ENCODE results near the gene ZSWIM1. TPM values are rescaled to one million over a fixed set of nuclear protein-coding genes. Genes with fewer than 3 reads are reported as not detected.
"Not testable (repeated sequence)": the region's sequence is repeated elsewhere in the genome, so short reads cannot be mapped to it uniquely, and the experiment has no call there.

ZSWIM1 gene
- total RNA-seq, 1 donor from 2014 or later, result 6.9 TPM

- peak; percentile 100 for DNase-seq (ENCODE audit: low read depth)
Measured at GRCh38 chr20:45857114-45857881, 23.7 kb upstream of the ZSWIM1 start, which contains the start of the genes ACOT8 and ZSWIM3. Gene ACOT8, minus strand, starts transcription at chr20:45857392. Its CDS starts 77 bp downstream, at chr20:45857315. Gene ZSWIM3, plus strand, starts transcription at chr20:45857614. Its CDS starts 212 bp downstream, at chr20:45857826.

- no peak for DNase-seq (ENCODE audit: low read depth)
Measured at GRCh38 chr20:45857882-45858216, 23.2 kb upstream of the ZSWIM1 start.

DNA sequence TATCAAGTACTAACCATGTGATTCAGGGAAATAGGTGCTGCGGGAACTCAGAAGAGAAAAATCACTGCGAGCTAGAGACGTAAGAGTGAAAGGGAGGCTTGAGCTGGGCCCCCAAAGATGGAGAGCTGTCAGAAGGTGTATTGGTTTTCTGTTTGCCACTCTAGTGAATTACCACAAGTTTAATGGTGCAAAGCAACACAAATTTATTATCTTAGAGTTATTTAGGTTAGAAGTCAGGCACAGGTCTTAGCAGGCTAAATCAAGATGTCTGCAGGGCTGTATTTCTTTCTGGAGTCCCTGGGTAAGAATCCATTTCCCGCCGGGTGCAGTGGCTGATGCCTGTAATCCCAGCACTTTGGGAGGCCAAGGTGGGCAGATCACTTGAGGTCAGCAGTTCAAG lies 21.1 kb upstream of the ZSWIM1 start:
- no peak for DNase-seq (ENCODE audit: low read depth)

DNA sequence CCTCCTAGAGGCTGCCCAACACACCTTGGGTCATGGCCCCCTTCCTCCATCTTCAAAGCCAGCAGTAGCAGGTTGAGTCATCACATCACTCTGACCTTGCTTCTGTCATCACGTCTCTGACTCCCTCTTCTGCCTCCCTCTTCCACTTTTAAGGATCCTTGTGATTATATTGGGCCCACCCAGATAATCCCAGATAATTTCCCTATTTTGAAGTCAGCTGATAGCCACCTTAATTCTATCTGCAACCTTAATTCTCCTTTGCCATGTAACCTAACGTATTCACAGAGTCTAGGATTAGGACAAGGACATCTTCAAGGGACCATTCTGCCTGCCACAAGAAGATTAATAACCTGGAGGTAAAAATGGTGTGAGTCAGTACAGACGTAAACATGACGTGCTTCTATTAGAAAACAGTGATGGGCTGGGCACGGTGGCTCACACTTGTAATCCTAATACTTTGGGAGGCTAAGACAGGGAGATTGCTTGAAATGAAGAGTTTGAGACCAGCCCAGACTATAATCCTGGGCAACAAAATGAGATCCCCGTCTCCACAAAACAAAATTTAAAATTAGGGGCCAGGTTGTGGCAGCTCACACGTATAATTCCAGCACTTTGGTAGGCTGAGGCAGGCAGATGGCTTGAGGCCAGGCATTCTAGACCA lies 20.3 kb upstream of the ZSWIM1 start:
- peak; percentile 13 for DNase-seq (ENCODE audit: low read depth)

DNA sequence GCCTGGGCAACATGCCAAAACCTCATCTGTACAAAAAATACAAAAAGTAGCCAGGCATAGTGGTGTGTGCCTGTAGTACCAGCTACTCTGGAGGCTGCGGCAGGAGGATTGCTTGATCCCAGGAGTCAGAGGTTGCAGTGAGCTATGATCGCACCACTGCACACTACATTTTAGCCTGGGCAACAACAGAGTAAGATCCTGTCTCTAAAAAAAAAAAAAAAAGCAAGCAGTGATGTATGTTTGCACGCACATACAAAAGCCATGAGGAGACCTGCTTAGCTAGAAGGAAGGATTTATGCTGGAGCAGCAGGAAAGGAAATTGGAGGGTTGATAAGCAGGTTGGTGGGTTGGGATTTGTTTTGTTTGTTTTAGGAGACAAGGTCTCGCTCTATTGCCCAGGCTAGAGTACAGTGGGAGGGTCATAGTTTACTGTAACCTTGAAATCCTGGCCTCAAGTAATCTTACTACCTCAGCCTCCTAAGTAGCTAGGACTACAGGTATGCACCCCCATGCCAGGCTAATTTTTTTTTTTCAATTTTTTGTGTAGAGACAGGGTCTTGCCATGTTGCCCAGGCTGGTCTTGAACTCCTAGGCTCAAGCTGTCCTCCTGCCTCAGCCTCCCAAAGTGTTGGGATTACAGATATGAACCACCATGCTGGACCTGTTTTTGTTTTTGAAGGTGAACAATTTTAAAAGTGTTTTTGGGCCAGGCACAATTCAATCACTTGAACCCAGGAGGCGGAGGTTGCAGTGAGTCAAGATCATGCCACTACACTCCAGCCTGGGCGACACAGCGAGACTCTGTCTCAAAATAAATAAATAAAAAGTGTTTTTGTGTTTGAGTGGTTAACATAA lies 19.6 kb upstream of the ZSWIM1 start:
- DNase-seq (ENCODE audit: low read depth), result peak; percentile 29

DNA sequence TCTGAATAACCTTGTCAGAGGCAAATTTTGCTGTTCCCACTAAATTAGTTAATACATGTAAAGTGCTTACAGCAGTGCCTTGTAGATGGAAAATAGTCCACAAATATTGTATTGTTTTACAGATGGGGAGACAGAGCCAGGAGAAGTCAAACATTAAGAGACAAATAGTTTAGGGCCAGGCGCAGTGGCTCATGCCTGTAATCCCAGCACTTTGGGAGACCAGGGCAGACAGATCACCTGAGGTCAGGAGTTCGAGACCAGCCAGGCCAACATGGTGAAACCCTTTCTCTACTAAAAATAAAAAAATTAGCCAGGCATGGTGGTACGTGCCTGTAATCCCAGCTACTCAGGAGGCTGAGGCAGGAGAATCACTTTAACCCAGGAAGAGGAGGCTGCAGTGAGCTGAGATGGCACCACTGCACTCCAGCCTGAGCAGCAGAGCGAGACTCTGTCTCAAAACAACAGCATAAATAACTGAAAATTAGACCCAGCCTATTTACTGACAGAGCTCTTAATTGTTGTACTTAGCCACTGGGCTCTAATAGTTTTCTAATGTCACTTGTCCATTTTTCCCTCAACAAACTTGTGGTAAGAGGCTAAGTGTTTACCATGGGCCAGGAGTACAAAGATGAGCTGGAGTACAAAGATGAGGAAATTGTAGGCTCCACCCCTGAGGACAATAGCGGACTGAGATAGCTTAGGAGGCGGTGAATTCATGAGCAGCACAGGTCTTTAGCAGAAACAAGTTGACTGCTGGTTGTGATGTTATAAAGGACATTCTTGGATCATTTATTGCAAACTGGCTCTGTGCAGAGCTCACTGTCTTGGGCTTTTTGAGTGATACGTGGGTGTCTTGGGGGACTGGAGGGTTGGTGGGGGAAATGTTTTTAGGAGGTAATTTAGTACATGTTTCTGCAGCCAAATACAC lies 17.2 kb upstream of the ZSWIM1 start:
- no peak for DNase-seq (ENCODE audit: low read depth)

- DNase-seq (ENCODE audit: low read depth), result no peak
Measured at GRCh38 chr20:45866454-45866853, 14.6 kb upstream of the ZSWIM1 start.

- no peak for DNase-seq (ENCODE audit: low read depth)
Measured at GRCh38 chr20:45867136-45867818, 13.8 kb upstream of the ZSWIM1 start.

- DNase-seq (ENCODE audit: low read depth), result peak; percentile 81
Measured at GRCh38 chr20:45867819-45868176, 13.2 kb upstream of the ZSWIM1 start.

GRCh38 chr20:45872626-45873025 lies 8.4 kb upstream of the ZSWIM1 start:
- no peak for DNase-seq (ENCODE audit: low read depth)

DNA sequence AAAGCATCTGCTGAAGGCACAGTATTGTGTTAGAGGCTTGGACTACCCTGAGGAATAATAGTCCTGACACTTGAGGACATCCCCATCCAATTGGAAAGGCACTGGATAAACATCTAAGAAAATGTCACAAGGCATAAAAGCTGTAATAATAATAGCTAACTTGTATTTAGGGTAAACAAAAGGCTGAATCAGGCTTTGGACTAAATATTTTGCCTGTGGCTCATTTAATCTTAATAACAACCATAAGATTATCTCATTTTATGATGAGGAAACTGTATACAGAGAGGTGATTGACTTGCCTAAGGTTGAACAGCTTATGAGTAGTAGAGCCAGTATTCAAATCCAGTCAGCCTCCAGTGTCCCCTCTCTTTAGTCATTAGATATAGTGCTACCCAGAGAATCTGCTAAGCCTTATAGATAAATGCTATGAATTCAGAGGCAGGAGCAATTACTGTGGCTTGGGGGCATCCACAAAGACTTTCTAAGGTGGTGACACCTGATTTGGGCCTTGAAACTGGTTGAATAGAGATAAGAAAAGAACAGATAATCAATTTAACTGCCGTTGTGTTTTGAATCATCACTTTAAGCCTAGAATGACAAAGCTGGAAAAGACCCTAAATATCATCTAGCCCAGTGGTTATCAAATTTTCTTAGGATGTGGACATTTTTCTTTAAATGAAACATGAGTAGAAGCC lies 7.5 kb upstream of the ZSWIM1 start:
- DNase-seq (ENCODE audit: low read depth), result no peak

GRCh38 chr20:45874104-45874481 lies 6.9 kb upstream of the ZSWIM1 start:
- DNase-seq (ENCODE audit: low read depth), result not testable (repeated sequence)

GRCh38 chr20:45874576-45874975 lies 6.5 kb upstream of the ZSWIM1 start:
- no peak for DNase-seq (ENCODE audit: low read depth)

GRCh38 chr20:45878076-45878761 lies 2.8 kb upstream of the ZSWIM1 start:
- DNase-seq (ENCODE audit: low read depth), result no peak

DNA sequence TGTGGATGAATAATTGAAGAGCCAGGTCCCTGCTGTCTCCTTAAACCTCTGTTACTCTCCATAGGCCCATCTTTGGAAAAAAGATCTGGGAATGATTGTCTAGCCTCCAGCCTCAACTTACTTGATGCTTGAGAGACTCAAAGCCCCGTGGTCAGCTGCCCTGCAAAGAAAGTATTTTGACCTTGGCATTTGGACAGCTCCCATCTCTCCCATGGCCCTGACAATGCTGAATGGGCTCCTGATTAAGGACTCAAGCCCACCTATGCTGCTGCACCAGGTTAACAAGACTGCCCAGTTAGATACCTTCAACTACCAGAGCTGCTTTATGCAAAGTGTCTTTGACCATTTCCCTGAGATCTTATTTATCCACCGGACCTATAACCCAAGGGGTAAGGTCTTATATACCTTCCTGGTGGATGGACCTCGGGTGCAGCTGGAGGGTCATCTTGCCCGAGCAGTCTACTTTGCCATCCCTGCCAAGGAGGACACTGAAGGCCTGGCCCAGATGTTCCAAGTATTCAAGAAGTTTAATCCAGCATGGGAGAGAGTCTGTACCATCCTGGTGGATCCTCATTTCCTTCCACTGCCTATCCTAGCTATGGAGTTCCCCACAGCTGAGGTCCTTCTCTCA lies 1.6 kb downstream of the ZSWIM1 start:
- no peak for DNase-seq (ENCODE audit: low read depth)

DNA sequence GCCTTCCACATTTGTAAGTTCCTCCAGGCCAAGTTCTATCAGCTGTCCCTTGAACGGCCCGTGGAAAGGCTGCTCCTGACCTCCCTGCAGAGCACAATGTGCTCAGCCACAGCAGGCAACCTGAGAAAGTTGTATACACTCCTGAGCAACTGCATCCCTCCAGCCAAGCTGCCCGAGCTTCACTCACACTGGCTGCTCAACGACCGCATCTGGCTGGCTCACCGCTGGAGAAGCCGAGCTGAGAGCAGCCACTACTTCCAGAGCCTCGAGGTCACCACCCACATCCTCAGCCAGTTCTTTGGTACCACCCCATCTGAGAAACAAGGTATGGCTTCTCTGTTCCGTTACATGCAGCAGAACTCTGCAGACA lies 2.1 kb downstream of the ZSWIM1 start:
- no peak for DNase-seq (ENCODE audit: low read depth)

- no peak for DNase-seq (ENCODE audit: low read depth)
Measured at GRCh38 chr20:45886590-45887345, 5.7 kb downstream of the ZSWIM1 start.

DNA sequence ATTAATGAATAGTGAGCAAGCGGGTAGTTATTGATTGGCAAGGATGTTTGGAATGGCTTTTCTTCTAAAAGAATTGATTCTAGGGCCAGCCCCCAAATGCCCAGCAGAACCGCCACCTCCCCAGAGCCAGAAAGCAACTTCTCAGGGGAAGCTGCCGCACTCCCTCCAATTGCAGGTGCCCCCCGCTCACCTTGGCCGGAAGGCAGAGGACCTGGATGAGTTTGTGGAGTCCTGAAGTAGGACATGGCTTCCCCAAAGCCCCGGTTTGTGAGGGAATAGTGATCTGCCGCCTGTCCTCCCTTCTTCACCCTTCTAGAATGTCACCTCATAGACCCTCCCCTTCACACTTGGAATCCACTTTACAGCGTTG lies 6.3 kb downstream of the ZSWIM1 start, which contains the start of gene SPATA25:
SPATA25 (minus strand) TSS at position 277 of the 370 bp plus-strand sequence; CDS start at position 245, 32 bp downstream.
- DNase-seq (ENCODE audit: low read depth), result no peak

Measured in renal cortical epithelial cell (primary cell).